Measurements from ENCODE around the gene BCL2.

GRCh38 chr18:63162271-63163014 lies 157.1 kb downstream of the BCL2 start:
- TF ChIP-seq EZH2 (IDR thresholded peaks at IDR 0.05; ENCODE audit: low read length, unreplicated experiment) (no peak), CTCF (conservative IDR thresholded peaks at IDR 0.05; ENCODE audit: low read depth, low read length) (no peak)
